ENCODE data around the gene MOGAT2. TPM values are rescaled to one million over a fixed set of nuclear protein-coding genes. Genes with fewer than 3 reads are reported as not detected.

MOGAT2 gene
- total and polyA plus RNA-seq, 2 experiments from 2014 or later: 2.9 to 3.2 TPM

GRCh38 chr11:75728992-75729391, 11.4 kb downstream of the MOGAT2 start:
- Histone ChIP-seq H2AFZ (no peak overlapping the region), H3K9me3 (ENCODE audit: low read depth) (no peaks in the 10 kb centered on the region), H3K4me2 (no peak overlapping the region), H3K4me3 (no peak overlapping the region), H3K27ac (no peak overlapping the region), H3K27me3 (no peaks in the 10 kb centered on the region), H4K20me1 (ENCODE audit: insufficient read depth, poor library complexity, severe bottlenecking) (no peaks in the 10 kb centered on the region), H3K79me2 (no peaks in the 10 kb centered on the region), H3K9me2 (replicated peaks; ENCODE audit: insufficient read depth) (no peaks in the 10 kb centered on the region), H3K4me1 (ENCODE audit: insufficient read depth) (peaks cover 9% of the 10 kb centered on the region), H3K36me3 (replicated peaks; ENCODE audit: insufficient read depth, low read depth) (no peaks in the 10 kb centered on the region)
- WGBS (ENCODE audit: low lambda C conversion rate, missing lambda C conversion rate): 96% methylated on average over 2 of the region's 2 CpGs
- TF ChIP-seq CTCF (IDR thresholded peaks at IDR 0.05; ENCODE audit: poor library complexity) (no peak), EZH2phosphoT487 (IDR thresholded peaks at IDR 0.05; ENCODE audit: low read depth, severe bottlenecking, unreplicated experiment) (no peak), EZH2 (IDR thresholded peaks at IDR 0.05; ENCODE audit: borderline replicate concordance) (no peak)
- DNase-seq (ENCODE audit: low spot score): no peak

- no peak overlapping the region for H3K4me2 ChIP-seq
- H3K79me2 ChIP-seq: no peaks in the 10 kb centered on the region
- H3K27ac ChIP-seq: no peak overlapping the region
- no peak for DNase-seq (ENCODE audit: low spot score)
- WGBS (ENCODE audit: low lambda C conversion rate, missing lambda C conversion rate): 96% methylated on average over 5 of the region's 5 CpGs
- H3K27me3 ChIP-seq: no peaks in the 10 kb centered on the region
- peaks cover 15% of the 10 kb centered on the region for H3K4me1 ChIP-seq (ENCODE audit: insufficient read depth)
- no peaks in the 10 kb centered on the region for H3K9me3 ChIP-seq (ENCODE audit: low read depth)
- H2AFZ ChIP-seq: no peak overlapping the region
- TF ChIP-seq CTCF (IDR thresholded peaks at IDR 0.05; ENCODE audit: poor library complexity) (no peak), EZH2phosphoT487 (IDR thresholded peaks at IDR 0.05; ENCODE audit: low read depth, severe bottlenecking, unreplicated experiment) (no peak), EZH2 (IDR thresholded peaks at IDR 0.05; ENCODE audit: borderline replicate concordance) (no peak)
- H3K9me2 ChIP-seq (replicated peaks; ENCODE audit: insufficient read depth): no peaks in the 10 kb centered on the region
- no peak overlapping the region for H3K4me3 ChIP-seq
- H3K36me3 ChIP-seq (replicated peaks; ENCODE audit: insufficient read depth, low read depth): no peaks in the 10 kb centered on the region
- no peaks in the 10 kb centered on the region for H4K20me1 ChIP-seq (ENCODE audit: insufficient read depth, poor library complexity, severe bottlenecking)
These were observed 13.5 kb downstream of the MOGAT2 start for GRCh38 chr11:75731095-75731494.

- Histone ChIP-seq H3K79me2 (no peaks in the 10 kb centered on the region), H3K36me3 (replicated peaks; ENCODE audit: insufficient read depth, low read depth) (no peaks in the 10 kb centered on the region), H3K4me2 (no peak overlapping the region), H3K27ac (peak overlapping the region; percentile 92), H3K4me1 (ENCODE audit: insufficient read depth) (peaks cover 15% of the 10 kb centered on the region), H2AFZ (no peak overlapping the region), H3K4me3 (no peak overlapping the region), H4K20me1 (ENCODE audit: insufficient read depth, poor library complexity, severe bottlenecking) (no peaks in the 10 kb centered on the region), H3K9me3 (ENCODE audit: low read depth) (no peaks in the 10 kb centered on the region), H3K27me3 (no peaks in the 10 kb centered on the region), H3K9me2 (replicated peaks; ENCODE audit: insufficient read depth) (no peaks in the 10 kb centered on the region)
- no peak for DNase-seq (ENCODE audit: low spot score)
- no peak for TF ChIP-seq EZH2phosphoT487 (IDR thresholded peaks at IDR 0.05; ENCODE audit: low read depth, severe bottlenecking, unreplicated experiment)
- no peak for TF ChIP-seq CTCF (IDR thresholded peaks at IDR 0.05; ENCODE audit: poor library complexity)
- TF ChIP-seq EZH2 (IDR thresholded peaks at IDR 0.05; ENCODE audit: borderline replicate concordance): no peak
- 92% methylated on average over 8 of the region's 8 CpGs for WGBS (ENCODE audit: low lambda C conversion rate, missing lambda C conversion rate)
These were observed 15.4 kb downstream of the MOGAT2 start for GRCh38 chr11:75733071-75733430.

Measured in hepatocyte (in vitro differentiated cells).